Spleen (tissue), 7 donors: ENCODE measurements around the gene YIF1B.

Experiments
- CTCF ChIP-seq, 11 experiments: fragments of 200-600 bp in 7 of 11; fragments of 450-650 bp in 4 of 11; sonication (generic) in 4 of 11; IDR thresholded peaks in 8 of 11; conservative IDR thresholded peaks in 3 of 11; 1 replicate in 7 of 11; 2 replicates in 4 of 11; pipeline versions ENCODE4 v1.4.0 to v1.8.0; 2016 to 2021; ENCODE audit warnings: antibody characterized with exemption in 11 of 11, inconsistent platforms in 4 of 11, mild to moderate bottlenecking in 1 of 11
- POLR2A ChIP-seq, 3 donors: fragments of 450-650 bp; IDR thresholded peaks; one replicate each; pipeline ENCODE4 v1.5.1; 2017; ENCODE audit warnings: antibody characterized with exemption in 3 of 3, mild to moderate bottlenecking in 1 of 3
- donor health status: DM: no; HTN: no; CAD: no; lungs with moderate emphysema.
- donor health status: DM: no; HTN: no; CAD: no.
- donor health status: DM: no; HTN: no; CAD: no.

GRCh38 chr19:38293281-38293680, 22.5 kb downstream of the YIF1B start:
- TF ChIP-seq CTCF (IDR thresholded peaks at IDR 0.05 in 8 of 11, conservative IDR thresholded peaks at IDR 0.05 in 3 of 11), result no peak
- TF ChIP-seq POLR2A (IDR thresholded peaks at IDR 0.05), result no peak
